ENCODE data around the gene UQCC2.

DNA sequence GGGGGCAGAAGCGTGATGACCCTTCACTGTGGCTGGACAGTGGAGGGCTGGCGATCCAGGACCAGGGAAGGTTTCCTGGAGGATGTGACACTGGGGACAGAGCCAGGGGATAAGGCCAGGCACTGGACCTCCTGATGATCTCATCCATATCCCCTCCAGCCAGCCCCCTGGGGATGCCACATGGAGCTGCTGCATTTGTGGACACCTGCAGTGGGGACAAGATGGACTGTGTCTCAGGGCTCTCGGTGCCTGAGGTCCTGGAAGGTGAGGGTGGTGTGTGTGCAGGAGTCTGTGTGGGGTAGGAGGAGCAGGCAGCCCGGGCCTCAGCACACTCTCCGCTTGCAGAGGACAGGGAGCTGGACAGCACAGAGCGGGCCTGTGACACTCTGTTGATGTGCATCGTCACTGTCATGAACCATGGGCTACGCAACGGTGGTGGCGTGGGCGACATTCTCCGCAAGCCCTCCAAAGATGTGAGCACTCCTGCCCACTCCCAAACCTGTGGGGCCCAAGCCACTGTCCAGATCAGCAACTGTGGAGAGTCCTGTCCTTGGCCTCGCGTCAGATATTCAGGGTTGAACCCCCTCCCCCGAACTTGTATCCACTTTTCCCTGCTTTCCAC, 19.9 kb downstream of the UQCC2 start:
- no peak for TF ChIP-seq POLR2A (IDR thresholded peaks at IDR 0.05)
- TF ChIP-seq, protein P1, sequence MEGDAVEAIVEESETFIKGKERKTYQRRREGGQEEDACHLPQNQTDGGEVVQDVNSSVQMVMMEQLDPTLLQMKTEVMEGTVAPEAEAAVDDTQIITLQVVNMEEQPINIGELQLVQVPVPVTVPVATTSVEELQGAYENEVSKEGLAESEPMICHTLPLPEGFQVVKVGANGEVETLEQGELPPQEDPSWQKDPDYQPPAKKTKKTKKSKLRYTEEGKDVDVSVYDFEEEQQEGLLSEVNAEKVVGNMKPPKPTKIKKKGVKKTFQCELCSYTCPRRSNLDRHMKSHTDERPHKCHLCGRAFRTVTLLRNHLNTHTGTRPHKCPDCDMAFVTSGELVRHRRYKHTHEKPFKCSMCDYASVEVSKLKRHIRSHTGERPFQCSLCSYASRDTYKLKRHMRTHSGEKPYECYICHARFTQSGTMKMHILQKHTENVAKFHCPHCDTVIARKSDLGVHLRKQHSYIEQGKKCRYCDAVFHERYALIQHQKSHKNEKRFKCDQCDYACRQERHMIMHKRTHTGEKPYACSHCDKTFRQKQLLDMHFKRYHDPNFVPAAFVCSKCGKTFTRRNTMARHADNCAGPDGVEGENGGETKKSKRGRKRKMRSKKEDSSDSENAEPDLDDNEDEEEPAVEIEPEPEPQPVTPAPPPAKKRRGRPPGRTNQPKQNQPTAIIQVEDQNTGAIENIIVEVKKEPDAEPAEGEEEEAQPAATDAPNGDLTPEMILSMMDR (IDR thresholded peaks at IDR 0.05) = no peak
